IMR-90 (cell line): ENCODE results near the gene GATAD2A. TPM values are rescaled to one million over a fixed set of nuclear protein-coding genes. Genes with fewer than 3 reads are reported as not detected.

Experiments used
- ATAC-seq: fragments of 200-7000 bp; cut with Tn5 transposase; 2 replicates; pipeline ENCODE4 v1.9.1; 2020; ENCODE audit warnings: low read depth, mild to moderate bottlenecking, moderate library complexity
- BruUV-seq: library from RNA; stranded (reverse); fragments of 400-500 nt; replicated peaks from 2 replicates; lab custom pipeline; 2021; lab: Mats Ljungman, UMichigan
- CTCF ChIA-PET: fragments of 300-600 bp; formaldehyde crosslinking; extraction: SDS; loops from one replicate; lab custom pipeline; 2021; ENCODE audit warnings: antibody characterized with exemption; lab: Yijun Ruan, JAX
- POLR2A ChIA-PET: fragments of 300-600 bp; sonication (Branson Sonifier 250); formaldehyde crosslinking; loops from one replicate; lab custom pipeline; 2022; ENCODE audit warnings: antibody characterized with exemption; ENCODE audit not compliant: unreplicated experiment; lab: Charles Lee
- DNase-seq: peaks from one replicate; pipeline ENCODE4 v3.0.0; 2013
- H2AFZ ChIP-seq: replicated peaks from 2 replicates; pipeline ENCODE3; 2013; ENCODE audit warnings: low read length, mild to moderate bottlenecking; ENCODE audit not compliant: poor library complexity
- H2AK5ac ChIP-seq: 2 replicates; pipeline ENCODE4 v1.6.1; 2013; ENCODE audit warnings: low read depth, low read length, inconsistent platforms
- H2AK9ac ChIP-seq: replicated peaks from 2 replicates; pipeline ENCODE3; 2013; ENCODE audit warnings: mild to moderate bottlenecking, low read depth, low read length, moderate library complexity; ENCODE audit not compliant: poor library complexity
- H2BK120ac ChIP-seq: 2 replicates; pipeline ENCODE4 v1.6.1; 2013; ENCODE audit warnings: low read depth, low read length, inconsistent platforms
- H2BK15ac ChIP-seq: 3 replicates; pipeline ENCODE4 v1.6.1; 2013; ENCODE audit warnings: low read depth, low read length, inconsistent platforms
- H2BK20ac ChIP-seq: 2 replicates; pipeline ENCODE4 v1.6.1; 2013; ENCODE audit warnings: low read depth, mild to moderate bottlenecking, inconsistent platforms, low read length, moderate library complexity
- H2BK5ac ChIP-seq: 2 replicates; pipeline ENCODE4 v1.6.1; 2013; ENCODE audit warnings: mild to moderate bottlenecking, low read depth, low read length, inconsistent platforms; ENCODE audit not compliant: poor library complexity, severe bottlenecking
- H3K14ac ChIP-seq: replicated peaks from 2 replicates; pipeline ENCODE4 v1.6.1; 2013; ENCODE audit warnings: low read depth, low read length, inconsistent platforms
- H3K18ac ChIP-seq: 2 replicates; pipeline ENCODE4 v1.6.1; 2013; ENCODE audit warnings: low read depth, low read length, control low read depth
- H3K23ac ChIP-seq: 2 replicates; pipeline ENCODE4 v1.6.1; 2013; ENCODE audit warnings: low read depth, low read length, inconsistent platforms
- H3K27ac ChIP-seq: 2 replicates; pipeline ENCODE4 v1.5.1; 2013; ENCODE audit warnings: mild to moderate bottlenecking, control low read depth, low read length; ENCODE audit not compliant: insufficient read depth
- H3K27me3 ChIP-seq: 2 replicates; pipeline ENCODE4 v1.6.1; 2013; ENCODE audit warnings: low read length; ENCODE audit not compliant: control insufficient read depth, insufficient read depth
- H3K36me3 ChIP-seq: 2 replicates; pipeline ENCODE4 v1.6.1; 2013; ENCODE audit warnings: low read length, mixed read lengths; ENCODE audit not compliant: control insufficient read depth, insufficient read depth
- H3K4ac ChIP-seq: 2 replicates; pipeline ENCODE4 v1.6.1; 2013; ENCODE audit warnings: low read depth, low read length, inconsistent platforms
- H3K4me1 ChIP-seq: 2 replicates; pipeline ENCODE4 v1.6.1; 2013; ENCODE audit warnings: low read length, mixed read lengths; ENCODE audit not compliant: control insufficient read depth, insufficient read depth
- H3K4me2 ChIP-seq: 2 replicates; pipeline ENCODE4 v1.6.1; 2013; ENCODE audit warnings: low read depth, mild to moderate bottlenecking, control low read depth, low read length, moderate library complexity
- H3K4me3 ChIP-seq: 2 replicates; pipeline ENCODE4 v1.5.1; 2013; ENCODE audit warnings: low read depth, mild to moderate bottlenecking, control low read depth, low read length, moderate library complexity; ENCODE audit not compliant: insufficient read depth
- H3K56ac ChIP-seq: 2 replicates; pipeline ENCODE4 v1.6.1; 2013; ENCODE audit warnings: low read length, inconsistent platforms; ENCODE audit not compliant: insufficient read depth; ENCODE audit errors: extremely low read depth
- H3K79me1 ChIP-seq, 2 experiments: 2 replicates each; pipeline ENCODE4 v1.6.1; 2013; ENCODE audit warnings: low read length in 2 of 2, inconsistent platforms in 1 of 2, low read depth in 1 of 2
- H3K9ac ChIP-seq: 2 replicates; pipeline ENCODE4 v1.6.1; 2013; ENCODE audit warnings: low read depth, low read length, control low read depth
- H3K9me1 ChIP-seq: 2 replicates; pipeline ENCODE4 v1.6.1; 2013; ENCODE audit warnings: low read length, inconsistent platforms; ENCODE audit not compliant: insufficient read depth
- H3K9me3 ChIP-seq: 2 replicates; pipeline ENCODE4 v1.6.1; 2013; ENCODE audit warnings: low read length; ENCODE audit not compliant: control insufficient read depth, insufficient read depth
- H4K20me1 ChIP-seq: 2 replicates; pipeline ENCODE4 v1.6.1; 2013; ENCODE audit warnings: low read length, inconsistent platforms; ENCODE audit not compliant: insufficient read depth
- H4K5ac ChIP-seq: 2 replicates; pipeline ENCODE4 v1.6.1; 2013; ENCODE audit warnings: mild to moderate bottlenecking, low read depth, low read length, control low read depth
- H4K8ac ChIP-seq, 2 experiments: 2 replicates each; pipeline ENCODE4 v1.6.1; 2013; ENCODE audit warnings: low read depth in 2 of 2, low read length in 2 of 2, control low read depth in 1 of 2, inconsistent platforms in 1 of 2
- H4K91ac ChIP-seq: 2 replicates; pipeline ENCODE4 v1.6.1; 2013; ENCODE audit warnings: low read depth, low read length, inconsistent platforms; ENCODE audit not compliant: insufficient read depth
- BHLHE40 ChIP-seq: fragments of 150-350 bp; IDR thresholded peaks from 2 replicates; pipeline ENCODE4 v1.6.1; 2016; ENCODE audit warnings: mild to moderate bottlenecking, low read depth, low read length
- CEBPB ChIP-seq: IDR thresholded peaks from 2 replicates; pipeline ENCODE4 v1.6.1; 2012; ENCODE audit warnings: low read depth, low read length, improper control_type of control experiment
- CHD1 ChIP-seq: IDR thresholded peaks from 2 replicates; pipeline ENCODE4 v1.6.1; 2012; ENCODE audit warnings: low read depth, low read length, improper control_type of control experiment
- ELK1 ChIP-seq: fragments of 150-350 bp; IDR thresholded peaks from 2 replicates; pipeline ENCODE4 v1.6.1; 2016; ENCODE audit warnings: low read depth, mild to moderate bottlenecking, low read length, moderate library complexity, borderline replicate concordance
- FOS ChIP-seq: fragments of 150-350 bp; IDR thresholded peaks from 2 replicates; pipeline ENCODE4 v1.6.1; 2016; ENCODE audit warnings: low read depth, low read length
- MAFK ChIP-seq: IDR thresholded peaks from 2 replicates; pipeline ENCODE4 v1.6.1; 2012; ENCODE audit warnings: low read depth, low read length, improper control_type of control experiment
- MAZ ChIP-seq: IDR thresholded peaks from 2 replicates; pipeline ENCODE4 v1.6.1; 2012; ENCODE audit warnings: low read depth, mild to moderate bottlenecking, low read length, improper control_type of control experiment, moderate library complexity, borderline replicate concordance
- MXI1 ChIP-seq: IDR thresholded peaks from 2 replicates; pipeline ENCODE4 v1.6.1; 2012; ENCODE audit warnings: low read depth, mild to moderate bottlenecking, low read length, moderate library complexity, borderline replicate concordance
- NFE2L2 ChIP-seq: fragments of 150-350 bp; IDR thresholded peaks from 2 replicates; pipeline ENCODE4 v1.6.1; 2016; ENCODE audit warnings: low read depth, mild to moderate bottlenecking, low read length
- POLR2A ChIP-seq: IDR thresholded peaks from 2 replicates; pipeline ENCODE4 v1.6.1; 2012; ENCODE audit warnings: mild to moderate bottlenecking, low read depth, low read length
- RAD21 ChIP-seq: IDR thresholded peaks from 2 replicates; pipeline ENCODE4 v1.6.1; 2012; ENCODE audit warnings: low read length, improper control_type of control experiment
- RCOR1 ChIP-seq: IDR thresholded peaks from 2 replicates; pipeline ENCODE4 v1.6.1; 2012; ENCODE audit warnings: mild to moderate bottlenecking, low read length, improper control_type of control experiment; ENCODE audit not compliant: insufficient replicate concordance
- RFX5 ChIP-seq: IDR thresholded peaks from 2 replicates; pipeline ENCODE4 v1.8.0; 2012; ENCODE audit warnings: low read depth, mild to moderate bottlenecking, low read length, moderate library complexity
- SMC3 ChIP-seq: fragments of 150-350 bp; IDR thresholded peaks from 2 replicates; pipeline ENCODE4 v1.6.1; 2016; ENCODE audit warnings: low read depth, mild to moderate bottlenecking, antibody characterized with exemption, low read length, moderate library complexity
- WGBS, 2 experiments: methylation state at CpG; one replicate each; pipeline versions ENCODE4 v1.1.5 to v1.1.7; 2013; ENCODE audit warnings: missing lambda C conversion rate in 2 of 2; ENCODE audit not compliant: insufficient read length in 1 of 2; ENCODE audit errors: extremely low coverage in 2 of 2; 5-methylcytosine and 5-hydroxymethylcytosine counted together
- dilution Hi-C: fragments of 300-500 bp; cut with HindIII; formaldehyde crosslinking; loops from one replicate; pipeline ENCODE4 v1.14.3; 2018; ENCODE audit warnings: low sequenced_read_pairs; ENCODE audit not compliant: unreplicated experiment
- in situ Hi-C: fragments of 300-500 bp; cut with MboI; formaldehyde crosslinking; loops from 3 replicates; pipeline ENCODE4 v1.14.3; 2019; ENCODE audit warnings: low sequenced_read_pairs, inconsistent platforms, mixed read lengths
- intact Hi-C: fragments of 100-400 bp; cut with micrococcal nuclease; formaldehyde crosslinking; loops from 2 replicates; pipeline ENCODE4 v1.10.0; 2022
- polyA plus RNA-seq, 3 experiments: library from polyadenylated mRNA; depleted of rRNA; stranded (reverse); fragments of >200 nt; gene quantifications; 2 replicates each; pipeline ENCODE4 v1.2.3, GENCODE V29; 2012; ENCODE audit warnings: low replicate concordance in 1 of 3
- total RNA-seq: library from RNA; depleted of rRNA; stranded (reverse); fragments of >200 nt; gene quantifications from 2 replicates; pipeline ENCODE4 v1.2.3, GENCODE V29; 2012
- TF ChIP-seq, protein P1 (sequence below): conservative IDR thresholded peaks from 2 replicates; pipeline ENCODE4 v1.5.1; 2012; ENCODE audit warnings: mild to moderate bottlenecking, low read depth, low read length, improper control_type of control experiment
- TF ChIP-seq, protein P2 (sequence below): fragments of 150-350 bp; IDR thresholded peaks from 2 replicates; pipeline ENCODE4 v1.6.1; 2017; ENCODE audit warnings: mild to moderate bottlenecking, antibody characterized with exemption, low read length, low read depth

GATAD2A gene
- total and polyA plus RNA-seq, 2 of the 4 experiments (the other 2 are of a cell fraction), result 23.5 to 33.2 TPM

DNA sequence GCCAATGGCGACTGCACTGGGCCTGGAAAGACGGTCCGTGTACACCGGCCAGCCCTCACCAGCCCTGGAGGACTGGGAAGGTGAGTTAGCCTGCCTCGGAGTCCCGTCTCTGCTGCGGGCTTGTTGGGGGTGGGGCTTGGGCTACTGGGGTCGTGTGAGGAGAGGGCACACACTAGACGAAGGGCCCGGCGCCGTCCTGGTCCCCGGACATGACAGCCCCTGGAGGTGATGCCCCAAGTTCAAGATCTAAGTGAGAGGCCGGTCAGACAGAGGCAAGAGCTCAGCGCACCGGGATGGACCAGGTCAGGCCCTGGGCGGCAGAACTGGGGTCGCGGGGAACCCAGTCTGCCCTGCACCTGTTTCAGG lies 134.2 kb downstream of the GATAD2A start:
- no peaks in the 10 kb centered on the region for H3K9me1 ChIP-seq
- no peaks in the 10 kb centered on the region for H3K79me1 ChIP-seq
- WGBS, 2 experiments, result 41% methylated on average over 9 of the region's 19 CpGs; no CpG with 5 or more reads in 1 of the 2 experiments
- H2AFZ ChIP-seq, result peak overlapping the region; percentile 67
- DNase-seq (no peak), ATAC-seq (no peak)
- no peak overlapping the region for H3K27ac ChIP-seq
- peaks cover 25% of the 10 kb centered on the region for H3K27me3 ChIP-seq
- ChIA-PET POLR2A (no interaction called here), CTCF (interaction anchor here (1.1 kb wide), 1 partner anchor 14 kb away, joined by 3 read pairs; no protein-coding TSS in a partner anchor)
- H3K36me3 ChIP-seq, result no peaks in the 10 kb centered on the region
- no peak overlapping the region for H4K5ac ChIP-seq
- H2AK5ac ChIP-seq, result no peak overlapping the region
- TF ChIP-seq, protein P1, sequence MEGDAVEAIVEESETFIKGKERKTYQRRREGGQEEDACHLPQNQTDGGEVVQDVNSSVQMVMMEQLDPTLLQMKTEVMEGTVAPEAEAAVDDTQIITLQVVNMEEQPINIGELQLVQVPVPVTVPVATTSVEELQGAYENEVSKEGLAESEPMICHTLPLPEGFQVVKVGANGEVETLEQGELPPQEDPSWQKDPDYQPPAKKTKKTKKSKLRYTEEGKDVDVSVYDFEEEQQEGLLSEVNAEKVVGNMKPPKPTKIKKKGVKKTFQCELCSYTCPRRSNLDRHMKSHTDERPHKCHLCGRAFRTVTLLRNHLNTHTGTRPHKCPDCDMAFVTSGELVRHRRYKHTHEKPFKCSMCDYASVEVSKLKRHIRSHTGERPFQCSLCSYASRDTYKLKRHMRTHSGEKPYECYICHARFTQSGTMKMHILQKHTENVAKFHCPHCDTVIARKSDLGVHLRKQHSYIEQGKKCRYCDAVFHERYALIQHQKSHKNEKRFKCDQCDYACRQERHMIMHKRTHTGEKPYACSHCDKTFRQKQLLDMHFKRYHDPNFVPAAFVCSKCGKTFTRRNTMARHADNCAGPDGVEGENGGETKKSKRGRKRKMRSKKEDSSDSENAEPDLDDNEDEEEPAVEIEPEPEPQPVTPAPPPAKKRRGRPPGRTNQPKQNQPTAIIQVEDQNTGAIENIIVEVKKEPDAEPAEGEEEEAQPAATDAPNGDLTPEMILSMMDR, result no peak
- TF ChIP-seq BHLHE40 (no peak), MAZ (no peak), RAD21 (no peak), CEBPB (no peak), MXI1 (no peak), MAFK (no peak), ELK1 (no peak), RCOR1 (no peak), NFE2L2 (no peak), CHD1 (no peak), RFX5 (no peak), SMC3 (no peak), POLR2A (no peak), FOS (no peak)
- TF ChIP-seq, protein P2, sequence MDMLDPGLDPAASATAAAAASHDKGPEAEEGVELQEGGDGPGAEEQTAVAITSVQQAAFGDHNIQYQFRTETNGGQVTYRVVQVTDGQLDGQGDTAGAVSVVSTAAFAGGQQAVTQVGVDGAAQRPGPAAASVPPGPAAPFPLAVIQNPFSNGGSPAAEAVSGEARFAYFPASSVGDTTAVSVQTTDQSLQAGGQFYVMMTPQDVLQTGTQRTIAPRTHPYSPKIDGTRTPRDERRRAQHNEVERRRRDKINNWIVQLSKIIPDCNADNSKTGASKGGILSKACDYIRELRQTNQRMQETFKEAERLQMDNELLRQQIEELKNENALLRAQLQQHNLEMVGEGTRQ, result no peak
- no peak overlapping the region for H2BK120ac ChIP-seq
- no peak overlapping the region for H3K9ac ChIP-seq
- no TSS peak for BruUV-seq
- H3K4me1 ChIP-seq, result no peaks in the 10 kb centered on the region; the same call in 1 of the 2 replicates
- H3K18ac ChIP-seq, result no peak overlapping the region
- no peak overlapping the region for H4K91ac ChIP-seq
- H3K4me2 ChIP-seq, result no peak overlapping the region
- no peak overlapping the region for H4K8ac ChIP-seq
- in situ Hi-C loops (loop anchor here (5.0 to 25.0 kb wide), 2 partner anchors 103 to 423 kb away; partner anchors contain the start of gene GMIP), dilution Hi-C loops (no loop called here), intact Hi-C loops (no loop called here)
- H3K9me3 ChIP-seq, result no peaks in the 10 kb centered on the region; the same call in 1 of the 2 replicates
- H3K4ac ChIP-seq, result no peak overlapping the region
- no peak overlapping the region for H3K56ac ChIP-seq
- H2BK15ac ChIP-seq, result no peak overlapping the region
- no peak overlapping the region for H2BK5ac ChIP-seq
- H3K23ac ChIP-seq, result no peak overlapping the region
- H3K4me3 ChIP-seq, result no peak overlapping the region
- H4K20me1 ChIP-seq, result no peaks in the 10 kb centered on the region; the same call in 1 of the 2 replicates
- H2BK20ac ChIP-seq, result no peak overlapping the region
- H2AK9ac ChIP-seq, result no peak overlapping the region
- H3K14ac ChIP-seq, result no peak overlapping the region
